BLaER1 treated with 17β-estradiol and CSF1 and Interleukin-3, amounts not matched to agents 10 nM and 100 nM (cell line): ENCODE measurements around the gene OR51A4.
"Not testable (repeated sequence)": the region's sequence is repeated elsewhere in the genome, so short reads cannot be mapped to it uniquely, and the experiment has no call there.

Source experiments
- H3K27ac ChIP-seq, 11 experiments: shearing (Covaris generic); formaldehyde crosslinking; 2 replicates each; pipeline ENCODE4 v1.8.1; 2022
- H3K27me3 ChIP-seq, 11 experiments: shearing (Covaris generic); formaldehyde crosslinking; 2 replicates each; pipeline ENCODE4 v1.8.1; 2022
- H3K36me3 ChIP-seq, 11 experiments: shearing (Covaris generic); formaldehyde crosslinking; 2 replicates each; pipeline ENCODE4 v1.8.1; 2022
- H3K4me1 ChIP-seq, 10 experiments: shearing (Covaris generic); formaldehyde crosslinking; 2 replicates each; pipeline ENCODE4 v1.8.1; 2022
- H3K4me2 ChIP-seq, 11 experiments: shearing (Covaris generic); formaldehyde crosslinking; 2 replicates each; pipeline ENCODE4 v1.8.1; 2022
- H3K4me3 ChIP-seq, 10 experiments: shearing (Covaris generic); formaldehyde crosslinking; 2 replicates each; pipeline ENCODE4 v1.8.1; 2022
- H3K9ac ChIP-seq, 11 experiments: shearing (Covaris generic); formaldehyde crosslinking; 2 replicates each; pipeline ENCODE4 v1.8.1; 2022
- H3K9me3 ChIP-seq, 11 experiments: shearing (Covaris generic); formaldehyde crosslinking; replicated peaks in 1 of 11; 2 replicates each; pipeline ENCODE4 v1.8.1; 2022
- H4K20me1 ChIP-seq, 11 experiments: shearing (Covaris generic); formaldehyde crosslinking; 2 replicates each; pipeline ENCODE4 v1.8.1; 2022
- Cebpa-rat ChIP-seq, 11 experiments: shearing (Covaris generic); IDR thresholded peaks; 2 replicates each; pipeline ENCODE4 v1.8.1; 2022

Gene OR51A4, protein sequence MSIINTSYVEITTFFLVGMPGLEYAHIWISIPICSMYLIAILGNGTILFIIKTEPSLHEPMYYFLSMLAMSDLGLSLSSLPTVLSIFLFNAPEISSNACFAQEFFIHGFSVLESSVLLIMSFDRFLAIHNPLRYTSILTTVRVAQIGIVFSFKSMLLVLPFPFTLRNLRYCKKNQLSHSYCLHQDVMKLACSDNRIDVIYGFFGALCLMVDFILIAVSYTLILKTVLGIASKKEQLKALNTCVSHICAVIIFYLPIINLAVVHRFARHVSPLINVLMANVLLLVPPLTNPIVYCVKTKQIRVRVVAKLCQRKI

DNA sequence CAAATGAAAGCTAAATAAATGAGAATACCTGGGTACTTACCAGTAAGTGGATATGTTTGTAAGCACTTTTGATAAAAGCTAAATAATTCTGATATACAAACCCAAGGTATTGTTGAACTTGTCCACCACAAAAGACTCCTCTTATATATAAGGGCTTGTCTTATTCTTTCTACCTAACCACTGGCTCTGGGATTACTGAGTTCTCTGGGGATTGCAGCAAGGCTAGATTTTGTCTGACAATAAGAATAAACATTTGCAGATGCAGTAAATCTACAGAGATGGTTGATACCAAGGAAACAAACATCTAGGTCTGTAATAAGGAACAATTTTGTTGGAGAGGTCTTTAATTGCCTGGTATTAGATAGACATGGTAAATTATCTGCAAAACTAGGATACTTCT, at the start of gene OR51A4:
Gene OR51A4, minus strand, starts transcription at position 101 of the 400 bp plus-strand sequence. CDS start 505 bp downstream, outside the sequence.
- H3K27ac ChIP-seq: no peak within 1 kb of the TSS
- no peaks in the 10 kb centered on the region for H3K9me3 ChIP-seq
- no peaks in the 10 kb centered on the region for H4K20me1 ChIP-seq
- no peaks in the 10 kb centered on the region for H3K27me3 ChIP-seq
- no peak for TF ChIP-seq Cebpa-rat (IDR thresholded peaks at IDR 0.05)
- no peak within 1 kb of the TSS for H3K9ac ChIP-seq
- H3K4me3 ChIP-seq: no peak within 1 kb of the TSS
- no peaks in the 10 kb centered on the region for H3K4me1 ChIP-seq
- H3K36me3 ChIP-seq: no peaks in the 10 kb centered on the region
- H3K4me2 ChIP-seq: no peak within 1 kb of the TSS

DNA sequence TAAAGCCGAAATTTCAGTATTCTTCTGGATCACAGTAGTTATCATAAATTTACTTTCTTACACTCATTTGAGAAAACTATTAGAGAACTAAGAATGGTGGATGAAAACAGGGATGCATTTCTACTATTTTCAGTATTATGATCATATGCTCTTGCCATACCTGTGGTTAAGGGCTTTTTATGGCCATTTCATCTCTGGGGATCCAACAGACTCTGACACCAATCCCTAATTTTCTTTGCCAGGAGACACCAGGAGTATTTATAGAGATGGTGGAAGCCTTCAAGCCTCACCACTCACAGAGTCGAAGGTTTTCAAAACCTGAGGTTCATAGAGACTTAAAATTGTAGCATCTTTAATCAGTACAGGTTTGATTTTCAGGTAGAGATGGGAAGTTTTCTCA, 47.1 kb upstream of the OR51A4 start, which contains the start of gene OR51L1:
Gene OR51L1, plus strand, starts transcription at position 301 of the 400 bp plus-strand sequence. CDS start 4,132 bp downstream, outside the sequence.
- no peak for TF ChIP-seq Cebpa-rat (IDR thresholded peaks at IDR 0.05)
- Histone ChIP-seq H4K20me1 (no peaks in the 10 kb centered on the region), H3K9ac (no peak within 1 kb of the TSS), H3K9me3 (no peaks in the 10 kb centered on the region), H3K36me3 (no peaks in the 10 kb centered on the region), H3K27me3 (no peaks in the 10 kb centered on the region), H3K27ac (no peak within 1 kb of the TSS), H3K4me2 (no peak within 1 kb of the TSS), H3K4me1 (no peaks in the 10 kb centered on the region), H3K4me3 (no peak within 1 kb of the TSS)

DNA sequence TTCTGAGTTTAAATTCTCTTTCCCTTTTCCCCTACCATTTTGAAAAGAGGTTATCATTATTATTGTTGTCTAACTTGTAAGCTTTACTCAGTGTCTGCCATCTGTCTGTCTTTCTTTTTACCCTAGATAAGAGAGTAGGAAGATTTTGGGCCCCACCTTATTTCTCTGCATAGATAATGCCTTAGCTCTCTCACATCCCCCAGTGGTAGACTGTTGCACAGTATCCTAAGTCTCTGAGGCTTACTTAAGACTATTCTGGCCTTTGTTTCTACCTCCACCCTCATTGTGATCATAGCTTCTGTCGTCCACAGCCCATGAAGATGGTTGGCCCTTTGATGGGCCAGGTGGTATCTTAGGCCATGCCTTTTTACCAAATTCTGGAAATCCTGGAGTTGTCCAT, 43.7 kb upstream of the OR51A4 start:
- Histone ChIP-seq H3K27ac (no peak overlapping the region), H4K20me1 (no peaks in the 10 kb centered on the region), H3K27me3 (no peaks in the 10 kb centered on the region), H3K4me1 (no peaks in the 10 kb centered on the region), H3K9me3 (no peaks in the 10 kb centered on the region), H3K4me3 (no peak overlapping the region), H3K4me2 (no peak overlapping the region), H3K36me3 (no peaks in the 10 kb centered on the region), H3K9ac (no peak overlapping the region)
- TF ChIP-seq Cebpa-rat (IDR thresholded peaks at IDR 0.05): no peak

DNA sequence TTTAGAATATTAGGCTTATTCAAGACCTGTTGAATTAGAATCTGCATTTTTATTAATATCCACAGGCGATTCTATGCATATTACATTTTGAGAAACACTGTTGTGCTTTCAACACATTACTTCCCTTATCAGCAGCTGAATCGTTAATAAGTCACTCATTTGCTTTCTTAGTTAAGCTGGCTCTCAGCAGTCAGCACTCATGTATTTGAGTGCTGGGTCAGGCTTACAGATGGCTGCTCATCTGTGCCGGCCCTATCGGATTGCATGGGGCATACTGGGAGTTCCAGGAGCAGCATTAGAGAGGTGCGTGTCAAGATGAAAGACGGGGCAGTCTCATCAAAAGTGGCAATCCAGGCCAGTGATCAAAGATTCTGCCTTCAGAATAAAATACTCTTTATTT, 36.4 kb upstream of the OR51A4 start:
- no peaks in the 10 kb centered on the region for H3K36me3 ChIP-seq
- no peaks in the 10 kb centered on the region for H4K20me1 ChIP-seq
- H3K9me3 ChIP-seq: no peaks in the 10 kb centered on the region
- no peak overlapping the region for H3K27ac ChIP-seq
- H3K4me2 ChIP-seq: no peak overlapping the region
- no peaks in the 10 kb centered on the region for H3K27me3 ChIP-seq
- H3K4me3 ChIP-seq: no peak overlapping the region
- no peaks in the 10 kb centered on the region for H3K4me1 ChIP-seq
- TF ChIP-seq Cebpa-rat (IDR thresholded peaks at IDR 0.05): no peak
- no peak overlapping the region for H3K9ac ChIP-seq

DNA sequence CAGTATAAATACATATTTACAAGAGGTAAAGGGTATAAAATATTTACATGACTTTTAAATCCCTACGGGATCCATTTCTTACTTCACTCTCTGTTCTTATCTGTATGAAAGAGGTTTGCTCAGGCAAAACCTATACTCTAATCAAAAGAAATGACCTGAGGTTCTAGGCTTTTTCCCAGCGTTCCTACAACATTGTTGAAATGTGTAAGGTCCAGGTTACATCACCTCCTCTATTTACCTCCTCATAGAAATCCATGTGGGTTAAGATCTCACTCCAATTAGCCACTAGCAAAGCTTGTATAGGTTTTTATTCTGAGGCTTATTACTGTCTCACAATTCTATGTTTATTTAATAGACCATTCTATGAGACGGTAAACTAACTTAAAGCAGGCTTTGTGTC, 35.3 kb upstream of the OR51A4 start:
- peaks cover 0 to 8% (median 6%) of the 10 kb centered on the region in 11 experiments; a peak in 17 of 22 replicates for H3K9me3 ChIP-seq
- H3K36me3 ChIP-seq: no peaks in the 10 kb centered on the region
- H3K27me3 ChIP-seq: no peaks in the 10 kb centered on the region
- H3K4me2 ChIP-seq: no peak overlapping the region
- H3K4me3 ChIP-seq: no peak overlapping the region
- TF ChIP-seq Cebpa-rat (IDR thresholded peaks at IDR 0.05): no peak
- H3K9ac ChIP-seq: no peak overlapping the region
- no peaks in the 10 kb centered on the region for H4K20me1 ChIP-seq
- H3K4me1 ChIP-seq: no peaks in the 10 kb centered on the region
- H3K27ac ChIP-seq: no peak overlapping the region

DNA sequence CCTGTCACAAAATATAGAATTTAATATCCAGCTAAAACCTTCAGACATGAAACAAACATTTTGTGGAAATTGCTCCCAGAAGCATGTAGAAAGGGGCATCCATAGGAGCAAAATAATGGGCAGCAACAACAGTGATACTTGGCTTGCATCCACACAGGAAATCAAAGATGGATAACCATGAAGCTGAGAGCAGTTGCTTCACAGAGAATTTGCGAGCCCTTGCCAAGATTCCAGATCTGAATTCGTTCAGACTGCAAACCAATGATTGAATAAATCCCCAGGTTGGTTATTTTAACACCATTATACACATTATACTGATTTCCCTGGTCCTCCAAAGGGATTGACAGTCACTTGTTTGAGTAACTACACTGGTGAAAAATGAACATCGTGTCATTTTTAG, 31.6 kb upstream of the OR51A4 start:
- no peak overlapping the region for H3K9ac ChIP-seq
- no peak overlapping the region for H3K4me3 ChIP-seq
- no peak overlapping the region for H3K4me2 ChIP-seq
- no peaks in the 10 kb centered on the region for H3K4me1 ChIP-seq
- TF ChIP-seq Cebpa-rat (IDR thresholded peaks at IDR 0.05): no peak
- no peaks in the 10 kb centered on the region for H3K27me3 ChIP-seq
- peaks cover 0 to 11% (median 9%) of the 10 kb centered on the region in 11 experiments; a peak in 17 of 22 replicates for H3K9me3 ChIP-seq
- H3K36me3 ChIP-seq: no peaks in the 10 kb centered on the region
- H4K20me1 ChIP-seq: no peaks in the 10 kb centered on the region
- H3K27ac ChIP-seq: no peak overlapping the region

DNA sequence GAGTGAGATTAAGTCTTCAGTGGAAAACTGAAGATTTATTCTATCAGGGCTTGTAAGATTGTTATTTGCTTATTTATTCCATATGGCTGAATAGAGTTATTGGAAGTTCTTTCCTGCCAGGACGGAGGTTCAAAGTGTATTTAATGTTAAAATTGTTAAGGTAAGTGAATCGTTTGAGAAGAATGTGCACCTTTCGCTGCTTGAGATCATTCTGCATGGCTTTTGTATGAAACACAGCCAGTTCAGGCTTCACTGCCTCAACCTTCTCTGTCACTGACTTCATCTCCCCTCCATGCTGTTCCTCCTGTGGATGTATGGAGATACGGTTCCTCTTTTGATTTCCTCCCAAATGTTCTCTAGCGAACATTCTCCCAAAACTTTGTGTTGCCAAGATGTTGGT, 28.0 kb upstream of the OR51A4 start:
- Histone ChIP-seq H3K27me3 (no peaks in the 10 kb centered on the region), H3K4me3 (no peak overlapping the region), H4K20me1 (no peaks in the 10 kb centered on the region), H3K4me2 (no peak overlapping the region), H3K9ac (no peak overlapping the region), H3K36me3 (no peaks in the 10 kb centered on the region), H3K4me1 (peaks cover 0 to 6% (median 0%) of the 10 kb centered on the region in 10 experiments; a peak in 4 of 20 replicates), H3K9me3 (peaks cover 0 to 23% (median 9%) of the 10 kb centered on the region in 11 experiments; a peak in 17 of 22 replicates), H3K27ac (no peak overlapping the region)
- TF ChIP-seq Cebpa-rat (IDR thresholded peaks at IDR 0.05): no peak

DNA sequence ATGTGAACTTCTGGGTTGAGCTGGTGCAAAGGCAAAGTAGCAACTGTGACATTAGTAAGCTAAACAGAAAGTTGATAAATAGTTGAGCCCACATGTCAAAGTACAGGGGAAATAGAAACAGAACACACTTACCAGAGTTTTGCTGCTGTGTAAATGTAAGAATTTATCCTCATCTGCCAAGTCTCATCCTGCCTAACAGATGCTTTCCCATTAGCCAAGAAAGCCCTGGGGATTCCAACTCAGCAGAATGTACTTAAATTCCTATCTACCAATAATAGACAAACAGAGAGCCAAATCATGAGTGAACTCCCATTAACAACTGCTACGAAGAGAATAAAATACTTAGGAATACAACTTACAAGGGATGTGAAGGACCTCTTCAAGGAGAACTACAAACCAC, 15.4 kb upstream of the OR51A4 start:
- Histone ChIP-seq H3K4me3 (no peak overlapping the region), H4K20me1 (no peaks in the 10 kb centered on the region), H3K4me2 (no peak overlapping the region), H3K36me3 (no peaks in the 10 kb centered on the region), H3K9ac (no peak overlapping the region), H3K4me1 (no peaks in the 10 kb centered on the region), H3K27me3 (no peaks in the 10 kb centered on the region), H3K27ac (no peak overlapping the region), H3K9me3 (peaks cover 0 to 3% (median 0%) of the 10 kb centered on the region in 11 experiments; a peak in 1 of 22 replicates)
- TF ChIP-seq Cebpa-rat (IDR thresholded peaks at IDR 0.05): no peak

DNA sequence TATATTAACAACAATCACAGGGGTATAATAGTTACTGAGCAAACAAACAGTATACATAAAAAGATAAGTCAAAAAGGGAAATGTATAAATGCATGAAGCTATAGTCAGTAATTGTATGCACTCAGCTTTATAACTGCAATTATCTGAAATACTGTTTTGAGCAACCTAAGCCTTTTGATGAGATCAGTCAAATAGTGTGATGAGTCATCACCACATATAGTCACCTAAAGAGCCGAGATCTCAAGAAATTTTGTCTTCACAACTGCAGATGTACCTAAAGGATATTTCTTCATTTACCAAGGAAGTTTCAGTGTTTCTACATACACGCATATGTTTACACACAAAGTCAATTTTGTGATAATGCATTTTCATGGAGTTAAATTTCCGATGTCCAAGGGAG, 13.5 kb upstream of the OR51A4 start:
- Histone ChIP-seq H3K27me3 (no peaks in the 10 kb centered on the region), H3K9me3 (peaks cover 0 to 3% (median 0%) of the 10 kb centered on the region in 11 experiments; a peak in 1 of 22 replicates), H3K9ac (no peak overlapping the region), H4K20me1 (no peaks in the 10 kb centered on the region), H3K27ac (no peak overlapping the region), H3K36me3 (no peaks in the 10 kb centered on the region), H3K4me3 (no peak overlapping the region), H3K4me2 (no peak overlapping the region), H3K4me1 (no peaks in the 10 kb centered on the region)
- no peak for TF ChIP-seq Cebpa-rat (IDR thresholded peaks at IDR 0.05)

DNA sequence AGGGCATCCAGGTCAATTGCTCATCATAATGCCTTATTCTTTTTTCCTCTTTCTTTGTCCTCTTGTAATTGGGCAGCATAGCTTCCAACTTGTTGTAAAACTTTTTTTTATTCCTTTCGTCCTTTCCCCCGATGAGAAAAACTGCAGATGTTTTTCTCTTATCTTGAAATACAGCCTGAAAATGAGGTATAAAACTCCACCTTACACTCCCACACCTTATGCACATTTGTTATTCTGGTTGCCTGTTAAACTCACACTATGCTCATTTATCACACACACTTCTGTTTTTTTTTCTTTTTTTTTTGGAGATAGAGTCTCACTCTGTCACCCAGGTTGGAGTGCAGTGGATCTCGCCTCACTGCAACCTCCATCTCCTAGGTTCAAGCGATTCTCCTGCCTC, 10.0 kb upstream of the OR51A4 start:
- Histone ChIP-seq H3K9ac (no peak overlapping the region), H3K27me3 (no peaks in the 10 kb centered on the region), H3K9me3 (no peaks in the 10 kb centered on the region), H3K27ac (no peak overlapping the region), H4K20me1 (no peaks in the 10 kb centered on the region), H3K4me1 (no peaks in the 10 kb centered on the region), H3K36me3 (no peaks in the 10 kb centered on the region), H3K4me2 (no peak overlapping the region), H3K4me3 (no peak overlapping the region)
- TF ChIP-seq Cebpa-rat (IDR thresholded peaks at IDR 0.05): no peak

DNA sequence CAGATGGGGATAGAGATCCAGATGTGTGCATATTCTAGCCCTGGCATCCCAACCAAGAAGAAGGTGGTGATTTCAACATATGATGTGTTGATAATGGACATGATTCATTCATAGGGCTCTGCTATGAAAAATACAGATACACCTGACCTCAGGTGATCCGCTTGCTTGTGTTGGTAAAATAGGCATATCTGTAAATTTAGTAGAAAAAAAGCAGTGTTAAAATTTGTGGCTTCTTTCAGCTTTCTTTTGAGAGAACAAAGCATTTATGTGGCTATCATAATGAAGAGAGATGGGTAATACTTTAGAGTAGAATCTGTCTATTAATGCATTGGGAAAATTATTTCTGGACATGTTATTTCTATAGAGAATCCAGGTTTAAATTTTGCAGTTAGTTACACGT, 8.2 kb upstream of the OR51A4 start, which contains the start of gene OR51A2:
Gene OR51A2, minus strand, starts transcription at position 101 of the 400 bp plus-strand sequence. Its CDS starts 0 bp downstream, at position 101.
- not testable (repeated sequence) for H3K27me3 ChIP-seq, H3K9ac ChIP-seq, H3K4me2 ChIP-seq, H3K27ac ChIP-seq, H3K4me1 ChIP-seq, H3K9me3 ChIP-seq, H4K20me1 ChIP-seq, H3K4me3 ChIP-seq, H3K36me3 ChIP-seq
